Tibial nerve (tissue), 4 donors: ENCODE measurements around the gene SETD3. TPM values are rescaled to one million over a fixed set of nuclear protein-coding genes. Genes with fewer than 3 reads are reported as not detected.

Experiments
- DNase-seq, 2 donors: peaks; one replicate each; pipeline ENCODE4 v3.0.0-alpha.2; 2019; ENCODE audit warnings: low spot score in 2 of 2
- H3K27ac ChIP-seq, 4 donors: fragments of 200-600 bp; sonication (generic) in 3 of 4; one replicate each; pipeline ENCODE4 v1.5.1; 2017 to 2019; ENCODE audit warnings: mild to moderate bottlenecking in 1 of 4
- H3K27me3 ChIP-seq, 2 donors: fragments of 200-600 bp; sonication (generic) in 1 of 2; one replicate each; pipeline versions ENCODE4 v1.5.1 to v1.6.0; 2017 to 2019
- H3K36me3 ChIP-seq, 3 donors: fragments of 200-600 bp; sonication (generic); one replicate each; pipeline ENCODE4 v1.5.1; 2018 to 2019
- H3K4me1 ChIP-seq, 4 donors: fragments of 200-600 bp; sonication (generic) in 3 of 4; one replicate each; pipeline ENCODE4 v1.5.1; 2017 to 2019
- H3K4me3 ChIP-seq, 4 donors: fragments of 200-600 bp; sonication (generic) in 3 of 4; one replicate each; pipeline ENCODE4 v1.5.1; 2017 to 2019; ENCODE audit warnings: mild to moderate bottlenecking in 1 of 4, moderate library complexity in 1 of 4
- H3K9me3 ChIP-seq, 4 donors: fragments of 200-600 bp; sonication (generic) in 3 of 4; one replicate each; pipeline ENCODE4 v1.5.1; 2017 to 2019
- EP300 ChIP-seq, 2 donors: sonication (generic); formaldehyde crosslinking; IDR thresholded peaks; one replicate each; pipeline ENCODE4 v1.6.1; 2017; ENCODE audit warnings: antibody characterized with exemption in 2 of 2, mild to moderate bottlenecking in 1 of 2
- POLR2A ChIP-seq, 2 donors: fragments of 450-650 bp; IDR thresholded peaks; one replicate each; pipeline ENCODE4 v1.6.1; 2017; ENCODE audit warnings: antibody characterized with exemption in 2 of 2, mild to moderate bottlenecking in 2 of 2, moderate library complexity in 2 of 2
- WGBS, 2 donors: methylation state at CpG; one replicate each; pipeline ENCODE4 v1.1.5; 2018; 5-methylcytosine and 5-hydroxymethylcytosine counted together
- total RNA-seq, 4 donors: library from RNA; depleted of rRNA; stranded (reverse); fragments of >200 nt; gene quantifications; one replicate each; pipeline ENCODE4 v1.1.0, GENCODE V29; 2016
- TF ChIP-seq, protein P1 (sequence below), 5 experiments: fragments of 200-600 bp in 3 of 5; fragments of 450-650 bp in 2 of 5; sonication (generic) in 3 of 5; IDR thresholded peaks; one replicate each; pipeline ENCODE4 v1.5.1; 2016 to 2019; ENCODE audit warnings: antibody characterized with exemption in 5 of 5, mild to moderate bottlenecking in 3 of 5, moderate library complexity in 2 of 5

The SETD3 gene
- total RNA-seq, 4 donors from 2014 or later, result 63.3 to 118 (median 80.6) TPM

DNA sequence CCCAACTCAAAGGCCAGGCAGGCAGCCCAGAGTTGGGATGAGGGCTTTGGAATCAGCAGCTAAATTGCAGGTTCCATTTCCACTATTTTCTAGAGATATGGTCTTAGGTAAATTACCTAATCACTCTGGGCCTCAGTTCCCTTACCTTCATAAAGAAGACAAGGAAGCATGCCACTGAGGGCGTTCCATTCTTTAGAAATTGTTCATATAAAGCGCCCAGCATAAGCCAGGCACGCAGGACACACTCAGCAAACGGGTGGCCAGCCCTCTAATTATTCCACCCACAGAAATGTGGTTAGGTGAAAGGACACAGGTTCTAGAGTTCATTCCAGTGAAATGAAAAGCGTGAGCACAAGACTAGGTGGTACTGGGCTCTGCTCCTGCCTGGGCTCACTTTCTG, 120.8 kb downstream of the SETD3 start:
- no peak for DNase-seq
- Histone ChIP-seq H3K9me3 (no peaks in the 10 kb centered on the region), H3K36me3 (no peaks in the 10 kb centered on the region), H3K27me3 (no peaks in the 10 kb centered on the region), H3K4me1 (no peaks in the 10 kb centered on the region), H3K4me3 (no peak overlapping the region), H3K27ac (no peak overlapping the region)
- TF ChIP-seq, protein P1, sequence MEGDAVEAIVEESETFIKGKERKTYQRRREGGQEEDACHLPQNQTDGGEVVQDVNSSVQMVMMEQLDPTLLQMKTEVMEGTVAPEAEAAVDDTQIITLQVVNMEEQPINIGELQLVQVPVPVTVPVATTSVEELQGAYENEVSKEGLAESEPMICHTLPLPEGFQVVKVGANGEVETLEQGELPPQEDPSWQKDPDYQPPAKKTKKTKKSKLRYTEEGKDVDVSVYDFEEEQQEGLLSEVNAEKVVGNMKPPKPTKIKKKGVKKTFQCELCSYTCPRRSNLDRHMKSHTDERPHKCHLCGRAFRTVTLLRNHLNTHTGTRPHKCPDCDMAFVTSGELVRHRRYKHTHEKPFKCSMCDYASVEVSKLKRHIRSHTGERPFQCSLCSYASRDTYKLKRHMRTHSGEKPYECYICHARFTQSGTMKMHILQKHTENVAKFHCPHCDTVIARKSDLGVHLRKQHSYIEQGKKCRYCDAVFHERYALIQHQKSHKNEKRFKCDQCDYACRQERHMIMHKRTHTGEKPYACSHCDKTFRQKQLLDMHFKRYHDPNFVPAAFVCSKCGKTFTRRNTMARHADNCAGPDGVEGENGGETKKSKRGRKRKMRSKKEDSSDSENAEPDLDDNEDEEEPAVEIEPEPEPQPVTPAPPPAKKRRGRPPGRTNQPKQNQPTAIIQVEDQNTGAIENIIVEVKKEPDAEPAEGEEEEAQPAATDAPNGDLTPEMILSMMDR (IDR thresholded peaks at IDR 0.05), result no peak
- TF ChIP-seq EP300 (IDR thresholded peaks at IDR 0.05), result no peak
- TF ChIP-seq POLR2A (IDR thresholded peaks at IDR 0.05), result no peak
- WGBS, 2 donors, result 88 to 90% methylated on average over 5 of the region's 5 CpGs

- Histone ChIP-seq H3K27ac (no peak overlapping the region), H3K4me3 (no peak overlapping the region), H3K9me3 (peaks cover 0 to 3% (median 0%) of the 10 kb centered on the region in 4 donors), H3K27me3 (no peaks in the 10 kb centered on the region), H3K4me1 (no peaks in the 10 kb centered on the region), H3K36me3 (no peaks in the 10 kb centered on the region)
- WGBS, 2 donors, result 39% methylated on average over 12 of the region's 12 CpGs
- TF ChIP-seq, protein P1 (IDR thresholded peaks at IDR 0.05), result no peak
- TF ChIP-seq POLR2A (IDR thresholded peaks at IDR 0.05), result no peak
- no peak for TF ChIP-seq EP300 (IDR thresholded peaks at IDR 0.05)
- no peak for DNase-seq
These were observed 122.7 kb downstream of the SETD3 start for GRCh38 chr14:99357916-99358390.

DNA sequence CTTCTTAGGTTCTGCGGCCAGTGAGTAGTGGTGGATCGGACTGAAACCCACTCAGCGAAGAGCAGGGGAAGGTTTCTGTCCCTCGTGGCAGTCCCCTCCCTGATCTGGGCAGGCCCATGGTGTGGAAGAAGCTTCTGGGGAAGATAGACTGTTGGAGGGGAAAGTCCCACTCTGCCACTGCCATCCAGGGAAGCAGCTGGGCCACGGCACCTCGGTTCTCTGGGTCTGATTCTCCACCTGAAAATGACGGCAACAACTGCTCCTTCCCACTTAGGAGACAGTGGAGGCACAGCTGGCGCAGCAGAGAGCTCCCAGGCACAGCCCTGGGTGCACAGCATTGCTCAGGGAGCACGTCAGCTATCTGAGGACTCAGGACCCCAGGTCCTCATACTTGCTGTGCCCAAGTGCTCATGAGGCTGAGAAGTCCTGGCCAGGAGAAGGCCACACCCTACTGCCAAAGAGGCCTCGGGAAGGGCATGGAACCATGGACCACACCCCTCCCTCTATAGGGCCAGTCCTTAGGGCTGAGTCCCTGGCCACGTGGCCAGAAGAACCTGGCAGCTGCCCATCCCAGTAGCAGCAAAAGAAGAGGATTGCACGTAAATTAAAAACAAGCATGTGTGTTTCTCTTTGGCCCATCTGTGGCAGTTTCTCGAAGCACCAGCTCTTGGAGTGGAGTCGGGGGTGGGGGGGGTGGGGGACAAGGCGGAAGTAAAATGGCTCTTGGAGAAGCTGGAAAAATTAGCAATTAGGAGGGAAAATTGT, 123.3 kb downstream of the SETD3 start:
- 71 to 77% methylated on average over 15 of the region's 15 CpGs for WGBS, 2 donors
- no peaks in the 10 kb centered on the region for H3K27me3 ChIP-seq
- H3K4me1 ChIP-seq, result no peaks in the 10 kb centered on the region
- H3K36me3 ChIP-seq, result no peaks in the 10 kb centered on the region
- TF ChIP-seq EP300 (IDR thresholded peaks at IDR 0.05), result no peak
- TF ChIP-seq, protein P1 (IDR thresholded peaks at IDR 0.05), result no peak
- no peak for TF ChIP-seq POLR2A (IDR thresholded peaks at IDR 0.05)
- DNase-seq, result no peak
- H3K9me3 ChIP-seq, result peaks cover 0 to 3% (median 0%) of the 10 kb centered on the region in 4 donors
- no peak overlapping the region for H3K27ac ChIP-seq
- no peak overlapping the region for H3K4me3 ChIP-seq

DNA sequence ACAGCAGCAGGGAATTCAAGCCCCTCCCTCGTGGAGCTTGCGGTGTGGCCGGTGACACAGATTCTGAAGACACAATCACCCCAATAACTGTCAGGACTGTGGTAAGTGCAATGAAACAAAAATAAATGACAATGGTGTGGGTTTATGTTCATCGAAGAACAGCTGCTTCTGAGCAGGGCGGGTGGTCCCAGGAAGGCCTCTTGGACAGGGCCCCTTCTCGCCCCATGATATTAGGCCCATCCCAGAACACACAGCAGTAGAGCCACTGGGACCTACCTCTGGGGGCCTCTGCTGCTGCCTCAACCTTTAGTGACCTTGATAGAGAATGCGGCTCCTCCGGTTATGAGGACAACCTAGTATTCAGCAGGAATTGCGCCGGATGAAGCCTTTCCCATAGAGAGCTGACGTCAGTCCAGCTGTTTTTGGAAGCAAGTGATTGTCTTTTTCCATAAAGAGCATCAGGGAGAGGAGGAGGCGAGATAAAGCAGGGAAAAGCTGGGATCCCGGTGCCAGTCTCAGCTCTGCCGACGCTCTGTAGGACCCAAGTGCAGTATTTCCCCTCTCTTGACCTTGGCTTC, 124.5 kb downstream of the SETD3 start:
- TF ChIP-seq EP300 (IDR thresholded peaks at IDR 0.05) (no peak), POLR2A (IDR thresholded peaks at IDR 0.05) (no peak)
- TF ChIP-seq, protein P1 (IDR thresholded peaks at IDR 0.05), result no peak
- no peaks in the 10 kb centered on the region for H3K27me3 ChIP-seq
- no peak for DNase-seq
- no peak overlapping the region for H3K27ac ChIP-seq
- H3K4me3 ChIP-seq, result no peak overlapping the region
- 67 to 76% methylated on average over 15 of the region's 15 CpGs for WGBS, 2 donors
- H3K4me1 ChIP-seq, result peaks cover 0 to 5% (median 0%) of the 10 kb centered on the region in 4 donors
- peaks cover 0 to 3% (median 0%) of the 10 kb centered on the region in 4 donors for H3K9me3 ChIP-seq
- no peaks in the 10 kb centered on the region for H3K36me3 ChIP-seq
